Nephron progenitor cell (in vitro differentiated cells): ENCODE data around the gene ULBP2.
A peak's percentile ranks its signal among the peaks of the same experiment; 100 is the strongest.
"Not testable (repeated sequence)": the region's sequence is repeated elsewhere in the genome, so short reads cannot be mapped to it uniquely, and the experiment has no call there.

Source experiments
- DNase-seq: peaks from one replicate; pipeline ENCODE4 v3.0.0; 2021
- H3K27ac Mint-ChIP-seq: 2 replicates; pipeline ENCODE4 v1.8.0; 2021; ENCODE audit warnings: mild to moderate bottlenecking, moderate library complexity, mixed read lengths
- H3K27me3 Mint-ChIP-seq: 2 replicates; pipeline ENCODE4 v1.8.0; 2021; ENCODE audit warnings: mild to moderate bottlenecking, low read depth, mixed read lengths; ENCODE audit not compliant: poor library complexity
- H3K36me3 Mint-ChIP-seq: 2 replicates; pipeline ENCODE4 v1.8.0; 2021; ENCODE audit warnings: low read depth, mixed read lengths
- H3K4me1 Mint-ChIP-seq: 2 replicates; pipeline ENCODE4 v1.8.0; 2021; ENCODE audit warnings: mixed read lengths
- H3K4me3 Mint-ChIP-seq: 2 replicates; pipeline ENCODE4 v1.8.0; 2021; ENCODE audit warnings: mild to moderate bottlenecking, moderate library complexity, mixed read lengths
- H3K9me3 Mint-ChIP-seq: 2 replicates; pipeline ENCODE4 v1.8.0; 2021; ENCODE audit warnings: mild to moderate bottlenecking, moderate library complexity, mixed read lengths
- CTCF ChIP-seq: fragments of 200-600 bp; sonication (generic); IDR thresholded peaks from 2 replicates; pipeline ENCODE4 v1.5.0; 2021; ENCODE audit warnings: antibody characterized with exemption

Gene ULBP2

GRCh38 chr6:149924933-149925252 is 16.9 kb upstream of the ULBP2 start:
- no peak for TF ChIP-seq CTCF
- Mint-ChIP-seq H3K27me3 (peaks cover 97% of the 10 kb centered on the region), H3K27ac (no peak overlapping the region), H3K4me1 (peaks cover 16% of the 10 kb centered on the region), H3K9me3 (peaks cover 30% of the 10 kb centered on the region), H3K4me3 (no peak overlapping the region), H3K36me3 (no peaks in the 10 kb centered on the region)
- no peak for DNase-seq

- H3K27ac Mint-ChIP-seq = no peak overlapping the region
- H3K4me3 Mint-ChIP-seq = peak overlapping the region; percentile 73
- peaks cover 16% of the 10 kb centered on the region for H3K4me1 Mint-ChIP-seq
- DNase-seq = peak; percentile 23
- peaks cover 97% of the 10 kb centered on the region for H3K27me3 Mint-ChIP-seq
- TF ChIP-seq CTCF = no peak
- no peaks in the 10 kb centered on the region for H3K36me3 Mint-ChIP-seq
- peaks cover 35% of the 10 kb centered on the region for H3K9me3 Mint-ChIP-seq
These were observed 16.4 kb upstream of the ULBP2 start for GRCh38 chr6:149925253-149925973.

- peaks cover 97% of the 10 kb centered on the region for H3K27me3 Mint-ChIP-seq
- no peaks in the 10 kb centered on the region for H3K36me3 Mint-ChIP-seq
- DNase-seq = peak; percentile 90
- H3K9me3 Mint-ChIP-seq = peaks cover 37% of the 10 kb centered on the region
- peaks cover 16% of the 10 kb centered on the region for H3K4me1 Mint-ChIP-seq
- H3K4me3 Mint-ChIP-seq = peak overlapping the region; percentile 82
- H3K27ac Mint-ChIP-seq = no peak overlapping the region
- peak; percentile 82 for TF ChIP-seq CTCF
These were observed 15.6 kb upstream of the ULBP2 start for GRCh38 chr6:149925974-149926777.

GRCh38 chr6:149927025-149927424 is 14.8 kb upstream of the ULBP2 start:
- not testable (repeated sequence) for H3K36me3 Mint-ChIP-seq, H3K4me3 Mint-ChIP-seq, H3K27ac Mint-ChIP-seq, DNase-seq
- Mint-ChIP-seq H3K4me1 (peaks cover 16% of the 10 kb centered on the region), H3K27me3 (peaks cover 97% of the 10 kb centered on the region), H3K9me3 (peaks cover 37% of the 10 kb centered on the region)

- DNase-seq = peak; percentile 34
- peaks cover 25% of the 10 kb centered on the region for H3K9me3 Mint-ChIP-seq
- no peaks in the 10 kb centered on the region for H3K4me1 Mint-ChIP-seq
- no peak overlapping the region for H3K4me3 Mint-ChIP-seq
- peaks cover 97% of the 10 kb centered on the region for H3K27me3 Mint-ChIP-seq
- peak; percentile 54 for TF ChIP-seq CTCF
- H3K36me3 Mint-ChIP-seq = no peaks in the 10 kb centered on the region
- no peak overlapping the region for H3K27ac Mint-ChIP-seq
These were observed 12.4 kb upstream of the ULBP2 start for GRCh38 chr6:149929422-149929821.

GRCh38 chr6:149931501-149931900 is 10.3 kb upstream of the ULBP2 start:
- Mint-ChIP-seq H3K4me3 (no peak overlapping the region), H3K4me1 (no peaks in the 10 kb centered on the region), H3K27ac (no peak overlapping the region), H3K9me3 (peaks cover 18% of the 10 kb centered on the region), H3K27me3 (peaks cover 97% of the 10 kb centered on the region), H3K36me3 (no peaks in the 10 kb centered on the region)
- DNase-seq = no peak
- TF ChIP-seq CTCF = no peak
